Neuronal stem cell (in vitro differentiated cells): ENCODE measurements around the gene GRM7.

Source experiments
- DNase-seq: peaks from one replicate; pipeline ENCODE4 v3.0.0-alpha.2; 2013; ENCODE audit warnings: low spot score
- H2AFZ ChIP-seq: one replicate; pipeline ENCODE4 v1.6.1; 2013; ENCODE audit warnings: mild to moderate bottlenecking, low read length, inconsistent platforms
- H2AK5ac ChIP-seq: 2 replicates; pipeline ENCODE4 v1.6.1; 2013; ENCODE audit warnings: low read depth, mild to moderate bottlenecking, inconsistent platforms, low read length, moderate library complexity, mixed read lengths
- H2BK120ac ChIP-seq: 2 replicates; pipeline ENCODE4 v1.6.1; 2013; ENCODE audit warnings: low read depth, mild to moderate bottlenecking, inconsistent platforms, low read length, moderate library complexity, mixed read lengths
- H2BK12ac ChIP-seq: one replicate; pipeline ENCODE4 v1.6.1; 2013; ENCODE audit warnings: low read length, inconsistent platforms
- H2BK15ac ChIP-seq: 2 replicates; pipeline ENCODE4 v1.6.1; 2013; ENCODE audit warnings: mild to moderate bottlenecking, low read length, inconsistent platforms, mixed read lengths
- H2BK5ac ChIP-seq: one replicate; pipeline ENCODE4 v1.6.1; 2013; ENCODE audit warnings: inconsistent platforms, mild to moderate bottlenecking, low read length, moderate library complexity
- H3K14ac ChIP-seq: one replicate; pipeline ENCODE4 v1.6.1; 2013; ENCODE audit warnings: low read length, inconsistent platforms
- H3K18ac ChIP-seq: 2 replicates; pipeline ENCODE4 v1.6.1; 2013; ENCODE audit warnings: low read length, inconsistent platforms
- H3K23ac ChIP-seq: 2 replicates; pipeline ENCODE4 v1.6.1; 2013; ENCODE audit warnings: low read depth, mild to moderate bottlenecking, mixed read lengths, low read length, inconsistent platforms; ENCODE audit not compliant: poor library complexity
- H3K27ac ChIP-seq: replicated peaks from 3 replicates; pipeline ENCODE4 v1.5.1; 2013; ENCODE audit warnings: low read length, inconsistent platforms
- H3K27me3 ChIP-seq, 3 experiments: 2 replicates each; pipeline ENCODE4 v1.6.1; 2013; ENCODE audit warnings: low read length in 3 of 3, mild to moderate bottlenecking in 2 of 3, inconsistent platforms in 1 of 3, low read depth in 1 of 3, mixed read lengths in 1 of 3, moderate library complexity in 1 of 3; ENCODE audit not compliant: control insufficient read depth in 3 of 3, insufficient read depth in 3 of 3
- H3K36me3 ChIP-seq, 2 donors: replicated peaks in 1 of 2; 2 replicates each; pipeline ENCODE4 v1.6.1; 2013; ENCODE audit warnings: low read length in 2 of 2; ENCODE audit not compliant: control insufficient read depth in 2 of 2, insufficient read depth in 2 of 2
- H3K4ac ChIP-seq: 2 replicates; pipeline ENCODE4 v1.6.1; 2013; ENCODE audit warnings: inconsistent platforms, mild to moderate bottlenecking, low read length, moderate library complexity
- H3K4me1 ChIP-seq, 2 donors: 1 replicate in 1 of 2; 2 replicates in 1 of 2; pipeline ENCODE4 v1.6.1; 2013; ENCODE audit warnings: low read length in 2 of 2, low read depth in 1 of 2; ENCODE audit not compliant: control insufficient read depth in 2 of 2, insufficient read depth in 1 of 2
- H3K4me2 ChIP-seq: one replicate; pipeline ENCODE4 v1.6.1; 2013; ENCODE audit warnings: mild to moderate bottlenecking, low read length, inconsistent platforms; ENCODE audit not compliant: insufficient read depth, poor library complexity, severe bottlenecking
- H3K4me3 ChIP-seq, 2 donors: 2 replicates each; pipeline ENCODE4 v1.5.1; 2013; ENCODE audit warnings: low read length in 2 of 2, mild to moderate bottlenecking in 2 of 2, inconsistent platforms in 1 of 2, moderate library complexity in 1 of 2
- H3K79me1 ChIP-seq: one replicate; pipeline ENCODE4 v1.6.1; 2013; ENCODE audit warnings: low read depth, mild to moderate bottlenecking, inconsistent platforms, low read length, moderate library complexity
- H3K9ac ChIP-seq: one replicate; pipeline ENCODE4 v1.6.1; 2013; ENCODE audit warnings: mild to moderate bottlenecking, low read depth, low read length, inconsistent platforms; ENCODE audit not compliant: poor library complexity
- H3K9me3 ChIP-seq, 2 donors: replicated peaks in 1 of 2; 2 replicates each; pipeline versions ENCODE3 to v1.6.1; 2013; ENCODE audit warnings: low read length in 2 of 2, mild to moderate bottlenecking in 2 of 2, inconsistent platforms in 1 of 2, low read depth in 1 of 2, mixed read lengths in 1 of 2, moderate library complexity in 1 of 2; ENCODE audit not compliant: control insufficient read depth in 2 of 2, insufficient read depth in 1 of 2
- H4K8ac ChIP-seq: one replicate; pipeline ENCODE4 v1.6.1; 2013; ENCODE audit warnings: low read depth, mild to moderate bottlenecking, inconsistent platforms, low read length, moderate library complexity
- H4K91ac ChIP-seq: one replicate; pipeline ENCODE4 v1.6.1; 2013; ENCODE audit warnings: low read length, low read depth, mild to moderate bottlenecking, inconsistent platforms; ENCODE audit not compliant: poor library complexity
- WGBS, 2 donors: extraction: QIAGEN DNeasy Blood & Tissue Kit; methylation state at CpG; one replicate each; pipeline ENCODE4 v1.1.7; 2013; ENCODE audit warnings: missing lambda C conversion rate in 2 of 2, mixed read lengths in 1 of 2; ENCODE audit not compliant: insufficient read length in 2 of 2, insufficient replicate concordance in 1 of 2; ENCODE audit errors: extremely low coverage in 2 of 2; 5-methylcytosine and 5-hydroxymethylcytosine counted together

The GRM7 gene

DNA sequence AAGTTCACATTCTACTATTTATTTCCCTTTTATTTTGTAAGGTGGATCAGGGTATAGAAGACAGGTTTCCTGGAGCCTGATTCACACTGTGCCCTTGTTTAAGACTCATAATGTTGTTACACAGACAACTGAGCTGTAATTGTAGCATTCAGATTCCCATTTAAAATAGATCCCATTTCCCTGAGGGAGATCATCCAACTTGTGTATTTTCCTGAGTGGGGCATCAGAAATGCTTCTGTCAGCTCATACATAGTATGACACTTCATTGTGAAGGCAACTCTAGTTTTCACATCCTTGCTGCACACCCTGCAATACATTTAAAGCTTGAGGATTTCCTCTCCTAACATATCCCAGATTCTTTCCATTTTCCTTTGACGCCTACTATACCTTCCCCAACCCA, 659.7 kb downstream of the GRM7 start:
- peaks cover 0 to 3% (median 0%) of the 10 kb centered on the region in 3 experiments for H3K27me3 ChIP-seq
- H3K4me3 ChIP-seq, result no peak overlapping the region
- no peak overlapping the region for H3K9ac ChIP-seq
- H2AFZ ChIP-seq, result no peak overlapping the region
- DNase-seq, result no peak
- H3K18ac ChIP-seq, result no peak overlapping the region
- H4K91ac ChIP-seq, result no peak overlapping the region
- H3K4me1 ChIP-seq, result peaks cover 0 to 4% of the 10 kb centered on the region in 2 donors
- no peaks in the 10 kb centered on the region for H3K79me1 ChIP-seq
- H2BK120ac ChIP-seq, result no peak overlapping the region
- H3K4ac ChIP-seq, result no peak overlapping the region
- no peaks in the 10 kb centered on the region for H3K36me3 ChIP-seq
- no peak overlapping the region for H2BK15ac ChIP-seq
- no peak overlapping the region for H2AK5ac ChIP-seq
- H3K23ac ChIP-seq, result no peak overlapping the region
- no peak overlapping the region for H4K8ac ChIP-seq
- H2BK5ac ChIP-seq, result no peak overlapping the region
- H3K9me3 ChIP-seq, result peaks cover 0 to 3% of the 10 kb centered on the region in 2 donors
- H3K4me2 ChIP-seq, result no peak overlapping the region
- no peak overlapping the region for H3K14ac ChIP-seq
- H3K27ac ChIP-seq, result peak overlapping the region; percentile 15
- no peak overlapping the region for H2BK12ac ChIP-seq
- WGBS, 2 donors, result no CpG with 5 or more reads among the region's 1 CpG

DNA sequence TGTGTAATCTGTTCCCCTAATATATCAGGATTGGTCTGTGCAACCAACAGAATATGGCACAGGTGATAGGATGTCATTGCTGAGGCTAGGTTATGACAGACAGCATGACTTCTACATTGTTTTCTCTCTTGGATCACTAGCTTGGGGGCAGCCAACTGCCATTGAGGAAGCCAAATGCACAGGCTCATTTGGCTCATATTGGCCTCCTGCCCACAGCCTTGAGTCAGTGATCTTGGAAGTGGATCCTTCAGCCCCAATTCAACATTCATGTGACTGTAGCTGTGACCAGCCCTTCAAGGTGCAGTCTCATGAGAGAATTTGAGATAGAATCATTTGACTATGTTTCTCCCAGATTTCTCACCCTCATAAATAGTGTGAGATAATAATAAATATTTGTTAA, 675.6 kb downstream of the GRM7 start:
- Histone ChIP-seq H3K4ac (no peak overlapping the region), H4K8ac (no peak overlapping the region), H3K9ac (no peak overlapping the region), H3K23ac (no peak overlapping the region), H3K27me3 (no peaks in the 10 kb centered on the region), H3K79me1 (no peaks in the 10 kb centered on the region), H2AFZ (no peak overlapping the region), H3K4me3 (no peak overlapping the region), H2BK15ac (no peak overlapping the region), H2BK5ac (no peak overlapping the region), H2BK12ac (no peak overlapping the region), H2BK120ac (no peak overlapping the region), H3K4me1 (no peaks in the 10 kb centered on the region), H3K14ac (no peak overlapping the region), H3K36me3 (no peaks in the 10 kb centered on the region), H3K18ac (no peak overlapping the region), H4K91ac (no peak overlapping the region), H3K9me3 (no peaks in the 10 kb centered on the region), H3K27ac (no peak overlapping the region), H2AK5ac (no peak overlapping the region), H3K4me2 (no peak overlapping the region)
- no peak for DNase-seq

DNA sequence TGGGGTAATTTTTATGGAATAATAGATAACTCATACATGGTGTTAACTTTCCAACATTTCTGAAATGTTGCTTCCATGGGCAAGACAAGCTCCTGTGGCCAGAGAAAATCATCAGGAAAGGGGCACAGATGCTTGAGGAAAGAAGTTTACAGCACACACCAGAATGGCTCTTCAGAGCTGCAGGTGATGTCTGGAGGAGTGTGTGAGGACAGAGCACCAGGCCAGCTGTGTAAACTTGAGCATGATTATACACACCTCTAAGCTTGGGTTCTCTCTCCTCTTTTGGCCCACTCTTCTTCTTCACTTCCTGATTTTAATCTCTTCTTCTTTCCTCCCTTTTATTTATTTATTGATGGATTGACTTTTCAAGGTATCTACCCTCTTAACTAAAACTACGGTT, 676.0 kb downstream of the GRM7 start:
- H3K36me3 ChIP-seq, result no peaks in the 10 kb centered on the region
- no peak overlapping the region for H3K14ac ChIP-seq
- no peak overlapping the region for H3K27ac ChIP-seq
- H4K8ac ChIP-seq, result no peak overlapping the region
- H3K18ac ChIP-seq, result no peak overlapping the region
- H3K9ac ChIP-seq, result no peak overlapping the region
- no peaks in the 10 kb centered on the region for H3K9me3 ChIP-seq
- no peak overlapping the region for H3K4me3 ChIP-seq
- H2BK120ac ChIP-seq, result no peak overlapping the region
- H2BK15ac ChIP-seq, result no peak overlapping the region
- no peaks in the 10 kb centered on the region for H3K79me1 ChIP-seq
- WGBS, 2 donors, result no CpG with 5 or more reads among the region's 1 CpG
- H3K23ac ChIP-seq, result no peak overlapping the region
- no peak overlapping the region for H4K91ac ChIP-seq
- H2BK5ac ChIP-seq, result no peak overlapping the region
- H2AFZ ChIP-seq, result no peak overlapping the region
- no peak for DNase-seq
- no peak overlapping the region for H2BK12ac ChIP-seq
- no peak overlapping the region for H2AK5ac ChIP-seq
- H3K4me1 ChIP-seq, result no peaks in the 10 kb centered on the region
- no peak overlapping the region for H3K4ac ChIP-seq
- no peaks in the 10 kb centered on the region for H3K27me3 ChIP-seq
- H3K4me2 ChIP-seq, result no peak overlapping the region

DNA sequence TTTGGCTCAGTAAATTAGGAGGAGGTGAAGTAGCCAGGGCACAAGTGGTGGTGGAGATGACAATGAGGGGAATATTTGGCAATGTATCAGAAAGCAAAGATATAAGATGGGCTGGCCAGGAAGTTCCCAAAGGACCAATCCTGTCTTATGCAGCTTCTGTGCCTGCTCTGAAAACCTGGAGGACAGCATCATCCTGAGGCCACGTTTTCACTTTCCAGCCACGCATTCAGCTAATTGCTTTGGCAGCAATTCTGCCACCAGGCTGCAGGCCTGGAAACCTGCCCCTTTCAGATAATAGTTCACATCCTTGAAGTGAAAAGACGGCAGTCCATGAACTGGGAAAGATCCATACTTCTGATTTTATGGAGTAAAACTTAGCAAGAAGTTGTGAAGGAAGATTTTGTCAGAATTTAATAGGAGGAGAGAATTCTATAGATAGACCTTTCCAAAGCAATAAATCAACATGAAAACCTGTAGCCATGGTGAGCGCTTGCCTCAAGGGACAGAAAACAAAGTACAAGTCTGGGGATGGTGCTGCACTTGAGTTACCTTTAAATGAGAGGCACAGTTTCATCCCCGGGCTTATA, 682.5 kb downstream of the GRM7 start:
- no peak overlapping the region for H2BK5ac ChIP-seq
- H3K27me3 ChIP-seq, result no peaks in the 10 kb centered on the region
- no peak overlapping the region for H2BK120ac ChIP-seq
- H3K4me3 ChIP-seq, result no peak overlapping the region
- no peaks in the 10 kb centered on the region for H3K9me3 ChIP-seq
- H2BK12ac ChIP-seq, result no peak overlapping the region
- H2BK15ac ChIP-seq, result no peak overlapping the region
- H3K36me3 ChIP-seq, result no peaks in the 10 kb centered on the region
- no peaks in the 10 kb centered on the region for H3K79me1 ChIP-seq
- no CpG with 5 or more reads among the region's 5 CpGs for WGBS, 2 donors
- no peak overlapping the region for H2AK5ac ChIP-seq
- no peak overlapping the region for H3K4ac ChIP-seq
- no peak overlapping the region for H2AFZ ChIP-seq
- H3K18ac ChIP-seq, result no peak overlapping the region
- H3K9ac ChIP-seq, result no peak overlapping the region
- no peak overlapping the region for H4K8ac ChIP-seq
- H3K14ac ChIP-seq, result no peak overlapping the region
- H3K4me2 ChIP-seq, result no peak overlapping the region
- H3K4me1 ChIP-seq, result peaks cover 0 to 1% of the 10 kb centered on the region in 2 donors
- no peak for DNase-seq
- no peak overlapping the region for H4K91ac ChIP-seq
- no peak overlapping the region for H3K27ac ChIP-seq
- no peak overlapping the region for H3K23ac ChIP-seq
